ENCODE data around the gene MGARP. TPM values are rescaled to one million over a fixed set of nuclear protein-coding genes. Genes with fewer than 3 reads are reported as not detected.

Gene MGARP
- total and polyA plus RNA-seq, 9 of the 15 experiments (the other 6 are each of a cell fraction or from before 2014, with no cell fraction given): 0.11 to 0.45 (median 0.23) TPM; not detected in 4

DNA sequence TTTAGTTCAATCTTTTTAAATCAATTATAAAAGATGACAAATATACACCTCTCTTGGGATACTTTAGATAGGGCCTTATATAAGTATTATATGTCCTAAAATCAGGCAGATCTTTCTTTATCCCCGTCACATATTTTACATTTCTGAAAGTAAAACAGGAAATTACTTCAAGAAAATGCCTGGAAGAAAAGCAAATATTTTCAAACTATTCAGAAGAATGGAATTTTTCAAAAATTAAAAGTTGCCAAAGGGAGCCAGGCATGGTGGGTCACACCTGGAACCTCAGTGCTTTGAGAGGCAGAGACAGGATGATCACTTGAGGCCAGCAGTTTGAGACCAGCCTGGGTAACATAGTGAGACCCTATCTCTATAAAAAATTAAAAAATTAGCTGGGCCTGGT, 34.4 kb downstream of the MGARP start:
- H3K79me2 ChIP-seq (ENCODE audit: control insufficient read depth, insufficient read depth, low read length): no peaks in the 10 kb centered on the region
- H3K27ac ChIP-seq (ENCODE audit: extremely low read depth, low read depth, low read length): no peak overlapping the region
- H3K4me2 ChIP-seq (ENCODE audit: insufficient read depth, low read length): no peak overlapping the region
- no peaks in the 10 kb centered on the region; a peak in 2 of 5 replicates for H3K4me1 ChIP-seq (replicated peaks in 1 of 2; ENCODE audit: control insufficient read depth in 2 of 2, insufficient read depth in 2 of 2, low read length in 2 of 2)
- 55% methylated on average over 1 of the region's 1 CpG for WGBS (ENCODE audit: insufficient coverage, low coverage, missing lambda C conversion rate)
- no peak for FAIRE-seq
- no peak overlapping the region for H3K9ac ChIP-seq (ENCODE audit: insufficient read depth in 1 of 2, low read depth in 2 of 2, low read length in 2 of 2)
- ATAC-seq: no peak
- H3K27me3 ChIP-seq (ENCODE audit: control insufficient read depth in 2 of 2, insufficient read depth in 2 of 2, low read length in 2 of 2): no peaks in the 10 kb centered on the region
- no TSS peak for BruUV-seq (replicated peaks)
- no peaks in the 10 kb centered on the region for H3K9me1 ChIP-seq (ENCODE audit: control insufficient read depth, insufficient read depth, low read length)
- no peaks in the 10 kb centered on the region for H3K9me3 ChIP-seq (replicated peaks; ENCODE audit: control insufficient read depth, insufficient read depth, low read depth, low read length)
- H3K36me3 ChIP-seq (ENCODE audit: control insufficient read depth, insufficient read depth, low read length): no peaks in the 10 kb centered on the region
- no peaks in the 10 kb centered on the region for H4K20me1 ChIP-seq (replicated peaks; ENCODE audit: control insufficient read depth, insufficient read depth, low read length)
- intact Hi-C loops (cut with micrococcal nuclease) (no loop called here), in situ Hi-C loops (cut with MboI) (no loop called here)
- TF ChIP-seq HOXB6 (CRISPR knock-in tag; IDR thresholded peaks at IDR 0.05; ENCODE audit: borderline replicate concordance): no peak
- no peak for TF ChIP-seq KLF1 (tag; IDR thresholded peaks at IDR 0.05)
- no peak for TF ChIP-seq MYBL2 (IDR thresholded peaks at IDR 0.05; ENCODE audit: low read depth)
- no peak for TF ChIP-seq MYBL2 (CRISPR knock-in tag; IDR thresholded peaks at IDR 0.05; ENCODE audit: borderline replicate concordance)
- TF ChIP-seq, protein P1, sequence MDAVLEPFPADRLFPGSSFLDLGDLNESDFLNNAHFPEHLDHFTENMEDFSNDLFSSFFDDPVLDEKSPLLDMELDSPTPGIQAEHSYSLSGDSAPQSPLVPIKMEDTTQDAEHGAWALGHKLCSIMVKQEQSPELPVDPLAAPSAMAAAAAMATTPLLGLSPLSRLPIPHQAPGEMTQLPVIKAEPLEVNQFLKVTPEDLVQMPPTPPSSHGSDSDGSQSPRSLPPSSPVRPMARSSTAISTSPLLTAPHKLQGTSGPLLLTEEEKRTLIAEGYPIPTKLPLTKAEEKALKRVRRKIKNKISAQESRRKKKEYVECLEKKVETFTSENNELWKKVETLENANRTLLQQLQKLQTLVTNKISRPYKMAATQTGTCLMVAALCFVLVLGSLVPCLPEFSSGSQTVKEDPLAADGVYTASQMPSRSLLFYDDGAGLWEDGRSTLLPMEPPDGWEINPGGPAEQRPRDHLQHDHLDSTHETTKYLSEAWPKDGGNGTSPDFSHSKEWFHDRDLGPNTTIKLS (IDR thresholded peaks at IDR 0.05; ENCODE audit: borderline replicate concordance, low read depth): no peak
- no peak for TF ChIP-seq SIN3B (IDR thresholded peaks at IDR 0.05; ENCODE audit: low read depth)
- no peak for TF ChIP-seq EGR1 (conservative IDR thresholded peaks at IDR 0.05)
- TF ChIP-seq NCOA4 (IDR thresholded peaks at IDR 0.05; ENCODE audit: partially characterized antibody): no peak
- TF ChIP-seq ETV6 (IDR thresholded peaks at IDR 0.05; ENCODE audit: borderline replicate concordance in 1 of 2, low read depth in 2 of 2, low read length in 1 of 2): no peak
- no peak for TF ChIP-seq ETV6 (CRISPR knock-in tag; IDR thresholded peaks at IDR 0.05; ENCODE audit: borderline replicate concordance)
- no peak for TF ChIP-seq HNRNPUL1 (IDR thresholded peaks at IDR 0.05; ENCODE audit: low read length)
- no peak for TF ChIP-seq FOXA3 (CRISPR knock-in tag; conservative IDR thresholded peaks at IDR 0.05 in 1 of 2, IDR thresholded peaks at IDR 0.05 in 1 of 2)
- no peak for TF ChIP-seq CBFA2T3 (IDR thresholded peaks at IDR 0.05)
- no peak for TF ChIP-seq SRSF3 (IDR thresholded peaks at IDR 0.05; ENCODE audit: insufficient read depth, low read length)
- TF ChIP-seq ILK (tag; IDR thresholded peaks at IDR 0.05; ENCODE audit: borderline replicate concordance, low read depth): no peak
- TF ChIP-seq SP1 (CRISPR knock-in tag; IDR thresholded peaks at IDR 0.05): no peak
- TF ChIP-seq GATAD2B (IDR thresholded peaks at IDR 0.05; ENCODE audit: borderline replicate concordance): no peak
- TF ChIP-seq, protein P2, sequence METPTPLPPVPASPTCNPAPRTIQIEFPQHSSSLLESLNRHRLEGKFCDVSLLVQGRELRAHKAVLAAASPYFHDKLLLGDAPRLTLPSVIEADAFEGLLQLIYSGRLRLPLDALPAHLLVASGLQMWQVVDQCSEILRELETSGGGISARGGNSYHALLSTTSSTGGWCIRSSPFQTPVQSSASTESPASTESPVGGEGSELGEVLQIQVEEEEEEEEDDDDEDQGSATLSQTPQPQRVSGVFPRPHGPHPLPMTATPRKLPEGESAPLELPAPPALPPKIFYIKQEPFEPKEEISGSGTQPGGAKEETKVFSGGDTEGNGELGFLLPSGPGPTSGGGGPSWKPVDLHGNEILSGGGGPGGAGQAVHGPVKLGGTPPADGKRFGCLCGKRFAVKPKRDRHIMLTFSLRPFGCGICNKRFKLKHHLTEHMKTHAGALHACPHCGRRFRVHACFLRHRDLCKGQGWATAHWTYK (CRISPR knock-in tag; IDR thresholded peaks at IDR 0.05): no peak
- TF ChIP-seq, protein P3, sequence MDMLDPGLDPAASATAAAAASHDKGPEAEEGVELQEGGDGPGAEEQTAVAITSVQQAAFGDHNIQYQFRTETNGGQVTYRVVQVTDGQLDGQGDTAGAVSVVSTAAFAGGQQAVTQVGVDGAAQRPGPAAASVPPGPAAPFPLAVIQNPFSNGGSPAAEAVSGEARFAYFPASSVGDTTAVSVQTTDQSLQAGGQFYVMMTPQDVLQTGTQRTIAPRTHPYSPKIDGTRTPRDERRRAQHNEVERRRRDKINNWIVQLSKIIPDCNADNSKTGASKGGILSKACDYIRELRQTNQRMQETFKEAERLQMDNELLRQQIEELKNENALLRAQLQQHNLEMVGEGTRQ (CRISPR knock-in tag; IDR thresholded peaks at IDR 0.05): no peak
- POLR2A ChIA-PET: no interaction called here
- CTCF ChIA-PET (ENCODE audit: low intra/inter-chr PET ratio): no interaction called here
- H3K4me3 ChIP-seq: no peak overlapping the region
- no peak for DNase-seq (ENCODE audit: extremely low read depth in 1 of 4, low spot score in 3 of 4)
- H2AFZ ChIP-seq (ENCODE audit: low read depth, low read length): no peak overlapping the region

Measured in K562 (cell line).